DMS114 treated with DMSO at 0.1 percent for 48 hours (cell line): ENCODE measurements around the gene DPAGT1.
A peak's percentile ranks its signal among the peaks of the same experiment; 100 is the strongest.
"Not testable (repeated sequence)": the region's sequence is repeated elsewhere in the genome, so short reads cannot be mapped to it uniquely, and the experiment has no call there.

Experiments
- DNase-seq: peaks from one replicate; lab custom pipeline; 2025; ENCODE audit not compliant: unreplicated experiment; lab: John Stamatoyannopoulos, UW

Gene DPAGT1

DNA sequence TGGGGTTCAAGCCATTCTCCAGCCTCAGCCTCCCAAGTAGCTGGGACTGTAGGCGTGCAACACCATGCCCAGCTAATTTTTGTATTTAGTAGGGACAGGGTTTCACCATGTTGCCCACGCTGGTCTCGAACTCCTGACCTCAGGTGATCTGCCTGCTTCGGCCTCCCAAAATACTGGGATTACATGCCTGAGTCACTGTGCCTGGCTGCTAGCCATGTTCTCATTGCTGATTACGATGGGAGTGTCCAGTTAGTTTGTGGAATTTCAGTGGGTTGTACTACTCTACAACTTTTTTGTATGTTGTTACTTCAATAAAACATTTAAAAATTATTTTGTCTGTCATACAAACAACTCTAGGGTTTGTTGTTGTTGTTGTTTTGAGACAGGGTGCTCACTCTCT lies 38.9 kb downstream of the DPAGT1 start:
- DNase-seq, result no peak

- no peak for DNase-seq
Measured at GRCh38 chr11:119061256-119061655, 40.4 kb downstream of the DPAGT1 start.

GRCh38 chr11:119059128-119059527 lies 42.5 kb downstream of the DPAGT1 start:
- DNase-seq, result not testable (repeated sequence)

GRCh38 chr11:119057000-119057769 lies 44.5 kb downstream of the DPAGT1 start, which contains the start of gene HYOU1:
TSS of gene HYOU1 (minus strand) at chr11:119057205. CDS start at chr11:119056160, 1,045 bp downstream.
- DNase-seq, result peak; percentile 78

- no peak for DNase-seq
Measured at GRCh38 chr11:119056421-119056999, 45.1 kb downstream of the DPAGT1 start.

DNA sequence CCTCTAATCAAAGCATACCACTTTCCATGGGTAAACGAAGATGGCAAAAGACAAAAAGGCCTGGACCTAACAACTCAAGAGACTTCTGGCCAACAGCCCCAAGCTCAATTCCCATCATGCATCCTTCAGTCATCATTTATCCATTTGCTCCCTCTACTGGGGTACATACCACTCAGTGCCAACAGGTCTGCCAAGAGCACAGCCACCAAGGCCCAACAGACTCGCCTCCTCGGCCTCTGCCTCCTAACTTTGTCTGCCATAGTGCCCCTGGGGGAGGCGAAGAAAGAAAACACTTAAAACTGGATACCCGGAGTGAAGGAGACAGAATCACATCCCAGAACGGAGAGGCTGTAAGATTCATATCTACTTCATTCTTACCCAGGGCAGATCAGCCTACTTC lies 45.8 kb downstream of the DPAGT1 start:
- peak; percentile 7 for DNase-seq

DNA sequence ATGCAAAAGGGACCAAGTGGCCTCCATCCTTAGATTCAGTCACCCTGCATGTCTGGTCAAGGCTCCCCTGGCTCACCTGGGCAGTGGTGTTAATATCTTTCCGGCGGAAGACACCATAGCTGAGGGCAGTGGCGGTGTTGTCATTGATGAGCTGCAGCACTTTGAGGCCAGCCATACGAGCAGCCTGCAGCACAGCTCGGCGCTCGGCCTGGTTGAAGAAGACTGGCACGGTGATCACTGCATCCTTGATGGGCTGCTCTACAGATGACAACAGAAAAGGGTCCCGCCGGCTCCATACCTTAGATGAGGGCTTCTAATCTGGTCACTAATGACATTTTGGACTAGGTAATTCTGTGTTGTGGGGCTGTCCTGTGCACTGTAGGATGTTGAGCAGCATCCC lies 47.2 kb downstream of the DPAGT1 start:
- DNase-seq, result no peak

DNA sequence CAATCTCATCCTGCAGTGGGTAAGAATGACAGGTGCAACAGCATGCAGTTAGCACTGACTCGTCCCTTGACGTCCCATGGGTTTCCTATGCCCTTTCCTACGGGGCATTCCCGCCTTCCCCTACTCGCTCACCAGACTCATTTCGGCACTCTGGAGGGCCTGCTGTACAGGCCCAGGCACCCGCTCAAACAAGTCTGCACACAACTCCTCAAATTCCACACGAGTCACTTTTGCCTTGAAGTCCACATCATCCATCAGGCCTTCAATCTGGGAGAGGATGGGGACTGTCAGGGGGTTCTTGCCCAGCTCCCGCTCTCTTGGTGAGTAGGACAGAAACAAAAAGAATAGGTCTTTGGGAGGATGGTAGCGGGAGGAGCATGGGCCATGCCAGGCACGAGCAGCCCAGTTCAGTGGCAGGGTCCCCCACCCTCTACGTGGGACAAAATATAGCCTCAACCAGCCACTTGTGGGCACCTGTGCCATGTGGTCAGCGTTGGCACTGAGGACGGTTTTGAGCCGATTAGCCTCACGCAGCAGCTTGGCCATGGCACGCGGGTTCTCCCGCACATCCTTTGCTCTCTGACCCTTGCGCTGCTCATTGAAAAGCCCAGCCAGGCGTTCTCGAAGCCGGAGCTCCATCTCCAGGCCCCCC lies 49.4 kb downstream of the DPAGT1 start:
- no peak for DNase-seq

GRCh38 chr11:119051440-119052162 lies 50.1 kb downstream of the DPAGT1 start:
- no peak for DNase-seq

GRCh38 chr11:119049081-119049480 lies 52.6 kb downstream of the DPAGT1 start:
- DNase-seq, result no peak

DNA sequence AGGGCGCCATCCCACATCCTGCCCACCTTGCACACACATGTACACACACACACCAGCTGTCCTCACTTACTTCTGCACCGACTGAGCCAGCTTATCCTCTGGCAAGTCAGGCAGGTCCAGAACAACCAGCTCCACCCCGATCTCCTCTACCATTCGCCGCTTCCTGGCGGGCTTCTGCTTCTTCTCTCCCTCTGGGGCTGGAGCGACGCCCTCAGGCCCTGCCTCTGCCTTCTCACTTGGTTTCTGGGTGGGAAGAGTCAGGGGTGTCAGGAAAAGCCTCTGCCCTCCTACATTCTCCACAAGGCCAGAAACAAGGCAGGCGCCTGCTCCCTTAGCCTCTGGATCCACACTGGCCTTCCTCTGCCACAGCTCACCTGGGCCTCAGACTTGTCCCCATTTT lies 53.0 kb downstream of the DPAGT1 start:
- no peak for DNase-seq

GRCh38 chr11:119047205-119047604 lies 54.4 kb downstream of the DPAGT1 start:
- DNase-seq, result no peak
